HepG2 (cell line): ENCODE results near the gene FURIN. TPM values are rescaled to one million over a fixed set of nuclear protein-coding genes. Genes with fewer than 3 reads are reported as not detected.

Experiments used
- NBN ChIP-seq: fragments of 450-650 bp; conservative IDR thresholded peaks from 2 replicates; pipeline ENCODE4 v1.6.1; 2017
- PTBP1 ChIP-seq: fragments of 200-400 bp; formaldehyde crosslinking; IDR thresholded peaks from 2 replicates; pipeline ENCODE4 v1.6.1; 2018; ENCODE audit warnings: low read length, low read depth; ENCODE audit not compliant: poor library complexity, severe bottlenecking
- RFX5 ChIP-seq: IDR thresholded peaks from 2 replicates; pipeline ENCODE4 v1.6.1; 2011; ENCODE audit warnings: low read depth, low read length, improper control_type of control experiment
- SAFB2 ChIP-seq: sonication (generic); formaldehyde crosslinking; IDR thresholded peaks from 2 replicates; pipeline ENCODE4 v1.5.1; 2020; ENCODE audit warnings: missing genetic modification reagents, low read depth, mild to moderate bottlenecking, borderline replicate concordance
- SIN3A ChIP-seq: IDR thresholded peaks from 2 replicates; pipeline ENCODE4 v1.6.1; 2011; ENCODE audit warnings: low read depth, mild to moderate bottlenecking, control low read depth, low read length, borderline replicate concordance
- SIN3B ChIP-seq: fragments of 150-350 bp; IDR thresholded peaks from 2 replicates; pipeline ENCODE4 v1.6.1; 2014; ENCODE audit warnings: low read length
- TCF7L2 ChIP-seq: IDR thresholded peaks from 2 replicates; pipeline ENCODE4 v1.6.1; 2011; ENCODE audit warnings: mild to moderate bottlenecking, low read depth, low read length, moderate library complexity
- ZBTB20 ChIP-seq: sonication (generic); formaldehyde crosslinking; IDR thresholded peaks from 2 replicates; pipeline ENCODE4 v1.8.1; 2023; ENCODE audit warnings: missing genetic modification reagents, low read depth, mild to moderate bottlenecking, borderline replicate concordance
- ZNF543 ChIP-seq: sonication (generic); formaldehyde crosslinking; IDR thresholded peaks from 2 replicates; pipeline ENCODE4 v1.4.0; 2020; ENCODE audit warnings: mild to moderate bottlenecking, missing genetic modification reagents
- ZNF552 ChIP-seq: sonication (generic); formaldehyde crosslinking; IDR thresholded peaks from 2 replicates; pipeline ENCODE4 v1.9.0; 2022; ENCODE audit warnings: missing genetic modification reagents, mild to moderate bottlenecking, borderline replicate concordance
- ZNF557 ChIP-seq: sonication (generic); formaldehyde crosslinking; IDR thresholded peaks from 2 replicates; pipeline ENCODE4 v1.4.0; 2020; ENCODE audit warnings: missing genetic modification reagents
- ZNF598 ChIP-seq: sonication (generic); formaldehyde crosslinking; IDR thresholded peaks from 2 replicates; pipeline ENCODE4 v1.5.1; 2020; ENCODE audit warnings: mild to moderate bottlenecking, missing genetic modification reagents, borderline replicate concordance
- ZNF607 ChIP-seq: sonication (generic); formaldehyde crosslinking; IDR thresholded peaks from 2 replicates; pipeline ENCODE4 v1.5.1; 2020; ENCODE audit warnings: missing genetic modification reagents, mild to moderate bottlenecking, borderline replicate concordance
- ZNF670 ChIP-seq: sonication (generic); formaldehyde crosslinking; IDR thresholded peaks from 2 replicates; pipeline ENCODE4 v1.8.0; 2022; ENCODE audit warnings: mild to moderate bottlenecking, missing genetic modification reagents, borderline replicate concordance
- polyA plus RNA-seq, 8 experiments: library from polyadenylated mRNA; depleted of rRNA in 3 of 8; stranded (reverse) in 7 of 8; unstranded in 1 of 8; fragments of >200 nt; fragmentation: Illumina TruSeq in 4 of 8; extraction: Trizol in 4 of 8; gene quantifications; 2 replicates each; pipeline versions ENCODE4 v1.2.1 to v1.2.3, GENCODE V29; 2011 to 2016; ENCODE audit warnings: low read depth in 4 of 8, missing spikeins in 1 of 8, mixed read lengths in 1 of 8; ENCODE audit not compliant: insufficient read depth in 1 of 8
- total RNA-seq, 5 experiments: library from RNA; depleted of rRNA; stranded (reverse); fragments of >200 nt; fragmentation: Illumina TruSeq; extraction: Trizol; gene quantifications; 2 replicates each; pipeline ENCODE4 v1.2.3, GENCODE V29; 2016; ENCODE audit warnings: low read depth in 1 of 5
- TF ChIP-seq, protein P1 (sequence below): sonication (generic); formaldehyde crosslinking; IDR thresholded peaks from 2 replicates; pipeline ENCODE4 v1.8.1; 2023; ENCODE audit warnings: mild to moderate bottlenecking, inconsistent platforms, moderate library complexity, missing genetic modification reagents, borderline replicate concordance
- TF ChIP-seq, protein P2 (sequence below): sonication (generic); formaldehyde crosslinking; IDR thresholded peaks from 2 replicates; pipeline ENCODE4 v1.4.0; 2020; ENCODE audit warnings: mild to moderate bottlenecking, low read depth, missing genetic modification reagents
- TF ChIP-seq, protein P3 (sequence below): sonication (generic); formaldehyde crosslinking; IDR thresholded peaks from 2 replicates; pipeline ENCODE4 v1.8.0; 2022; ENCODE audit warnings: low read depth, missing genetic modification reagents
- TF ChIP-seq, protein P4 (sequence below): sonication (generic); formaldehyde crosslinking; IDR thresholded peaks from 2 replicates; pipeline ENCODE4 v1.4.0; 2020; ENCODE audit warnings: missing genetic modification reagents; ENCODE audit errors: not compliant biosample characterization
- TF ChIP-seq, protein P5 (sequence below): sonication (generic); formaldehyde crosslinking; IDR thresholded peaks from 2 replicates; pipeline ENCODE4 v1.5.1; 2020; ENCODE audit warnings: missing genetic modification reagents, mild to moderate bottlenecking, borderline replicate concordance
- TF ChIP-seq, protein P6 (sequence below): sonication (generic); formaldehyde crosslinking; IDR thresholded peaks from 2 replicates; pipeline ENCODE4 v1.8.0; 2022; ENCODE audit warnings: missing genetic modification reagents, low read depth, mild to moderate bottlenecking, borderline replicate concordance
- TF ChIP-seq, protein P7 (sequence below): sonication (generic); formaldehyde crosslinking; IDR thresholded peaks from 2 replicates; pipeline ENCODE4 v1.5.1; 2020; ENCODE audit warnings: mild to moderate bottlenecking, missing genetic modification reagents, borderline replicate concordance

Gene FURIN
- total and polyA plus RNA-seq, 2 of the 13 experiments (the other 11 are each of a cell fraction or from before 2014, with no cell fraction given) = 15.2 to 17.4 TPM

DNA sequence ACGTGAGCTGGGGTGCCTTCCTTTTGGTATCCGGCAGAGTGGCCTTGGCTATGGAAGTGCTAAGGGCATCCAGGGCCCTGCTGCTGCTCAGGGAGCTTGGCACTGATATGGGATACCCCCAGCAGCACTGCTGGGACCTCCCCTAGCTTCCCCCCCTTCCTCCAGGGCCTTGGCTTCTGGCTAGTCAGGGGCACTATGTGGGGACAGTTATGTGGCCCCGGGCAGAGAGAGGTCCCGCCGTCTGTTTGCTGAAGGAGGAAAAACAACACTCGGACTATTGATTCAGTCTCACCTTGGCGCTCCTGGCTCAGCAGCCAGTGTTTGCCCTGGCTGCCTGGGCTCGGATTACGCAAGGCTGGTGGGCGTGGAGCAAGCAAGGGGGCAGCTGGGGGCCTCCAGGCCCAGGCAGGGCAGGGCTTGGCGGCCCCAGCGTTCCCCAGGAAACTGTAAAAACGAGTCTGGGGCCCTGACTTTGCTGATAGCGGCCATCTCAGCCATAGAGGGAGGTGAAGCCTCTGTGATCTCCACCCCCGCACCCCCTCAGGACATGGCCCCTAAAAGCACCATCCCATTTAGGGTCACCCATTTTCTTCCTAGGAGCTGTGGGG lies 5.7 kb downstream of the FURIN start (continued):
- TF ChIP-seq, protein P1, sequence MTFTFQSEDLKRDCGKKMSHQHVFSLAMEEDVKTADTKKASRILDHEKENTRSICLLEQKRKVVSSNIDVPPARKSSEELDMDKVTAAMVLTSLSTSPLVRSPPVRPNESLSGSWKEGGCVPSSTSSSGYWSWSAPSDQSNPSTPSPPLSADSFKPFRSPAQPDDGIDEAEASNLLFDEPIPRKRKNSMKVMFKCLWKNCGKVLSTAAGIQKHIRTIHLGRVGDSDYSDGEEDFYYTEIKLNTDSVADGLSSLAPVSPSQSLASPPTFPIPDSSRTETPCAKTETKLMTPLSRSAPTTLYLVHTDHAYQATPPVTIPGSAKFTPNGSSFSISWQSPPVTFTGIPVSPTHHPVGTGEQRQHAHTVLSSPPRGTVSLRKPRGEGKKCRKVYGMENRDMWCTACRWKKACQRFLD (CRISPR knock-in tag) = no peak
- peak; percentile 82; the same call in 1 of the 2 replicates for TF ChIP-seq ZBTB20 (CRISPR knock-in tag)
- TF ChIP-seq SIN3A = no peak
- no peak for TF ChIP-seq NBN
- 0 out of 2 replicates have a peak, but pooled peaks have one; percentile 22 for TF ChIP-seq SIN3B
- TF ChIP-seq, protein P2, sequence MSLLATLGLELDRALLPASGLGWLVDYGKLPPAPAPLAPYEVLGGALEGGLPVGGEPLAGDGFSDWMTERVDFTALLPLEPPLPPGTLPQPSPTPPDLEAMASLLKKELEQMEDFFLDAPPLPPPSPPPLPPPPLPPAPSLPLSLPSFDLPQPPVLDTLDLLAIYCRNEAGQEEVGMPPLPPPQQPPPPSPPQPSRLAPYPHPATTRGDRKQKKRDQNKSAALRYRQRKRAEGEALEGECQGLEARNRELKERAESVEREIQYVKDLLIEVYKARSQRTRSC (CRISPR knock-in tag) = peak; percentile 80; the same call in 1 of the 2 replicates
- TF ChIP-seq, protein P3, sequence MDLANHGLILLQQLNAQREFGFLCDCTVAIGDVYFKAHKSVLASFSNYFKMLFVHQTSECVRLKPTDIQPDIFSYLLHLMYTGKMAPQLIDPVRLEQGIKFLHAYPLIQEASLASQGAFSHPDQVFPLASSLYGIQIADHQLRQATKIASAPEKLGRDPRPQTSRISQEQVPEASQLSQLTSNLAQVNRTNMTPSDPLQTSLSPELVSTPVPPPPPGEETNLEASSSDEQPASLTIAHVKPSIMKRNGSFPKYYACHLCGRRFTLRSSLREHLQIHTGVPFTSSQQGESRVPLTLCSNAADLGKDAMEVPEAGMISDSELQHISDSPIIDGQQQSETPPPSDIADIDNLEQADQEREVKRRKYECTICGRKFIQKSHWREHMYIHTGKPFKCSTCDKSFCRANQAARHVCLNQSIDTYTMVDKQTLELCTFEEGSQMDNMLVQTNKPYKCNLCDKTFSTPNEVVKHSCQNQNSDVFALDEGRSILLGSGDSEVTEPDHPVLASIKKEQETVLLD (CRISPR knock-in tag) = peak; percentile 74; the same call in 1 of the 2 replicates
- peak; percentile 58; the same call in 1 of the 2 replicates for TF ChIP-seq ZNF598 (CRISPR knock-in tag)
- no peak for TF ChIP-seq TCF7L2
- TF ChIP-seq, protein P4, sequence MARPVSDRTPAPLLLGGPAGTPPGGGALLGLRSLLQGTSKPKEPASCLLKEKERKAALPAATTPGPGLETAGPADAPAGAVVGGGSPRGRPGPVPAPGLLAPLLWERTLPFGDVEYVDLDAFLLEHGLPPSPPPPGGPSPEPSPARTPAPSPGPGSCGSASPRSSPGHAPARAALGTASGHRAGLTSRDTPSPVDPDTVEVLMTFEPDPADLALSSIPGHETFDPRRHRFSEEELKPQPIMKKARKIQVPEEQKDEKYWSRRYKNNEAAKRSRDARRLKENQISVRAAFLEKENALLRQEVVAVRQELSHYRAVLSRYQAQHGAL (CRISPR knock-in tag) = no peak
- TF ChIP-seq PTBP1 = no peak
- TF ChIP-seq SAFB2 (CRISPR knock-in tag) = peak; percentile 59; the same call in 1 of the 2 replicates
- TF ChIP-seq ZNF607 (CRISPR knock-in tag) = no peak
- TF ChIP-seq ZNF543 (CRISPR knock-in tag) = peak; percentile 92
- TF ChIP-seq ZNF670 (CRISPR knock-in tag) = peak; percentile 94
- TF ChIP-seq, protein P5, sequence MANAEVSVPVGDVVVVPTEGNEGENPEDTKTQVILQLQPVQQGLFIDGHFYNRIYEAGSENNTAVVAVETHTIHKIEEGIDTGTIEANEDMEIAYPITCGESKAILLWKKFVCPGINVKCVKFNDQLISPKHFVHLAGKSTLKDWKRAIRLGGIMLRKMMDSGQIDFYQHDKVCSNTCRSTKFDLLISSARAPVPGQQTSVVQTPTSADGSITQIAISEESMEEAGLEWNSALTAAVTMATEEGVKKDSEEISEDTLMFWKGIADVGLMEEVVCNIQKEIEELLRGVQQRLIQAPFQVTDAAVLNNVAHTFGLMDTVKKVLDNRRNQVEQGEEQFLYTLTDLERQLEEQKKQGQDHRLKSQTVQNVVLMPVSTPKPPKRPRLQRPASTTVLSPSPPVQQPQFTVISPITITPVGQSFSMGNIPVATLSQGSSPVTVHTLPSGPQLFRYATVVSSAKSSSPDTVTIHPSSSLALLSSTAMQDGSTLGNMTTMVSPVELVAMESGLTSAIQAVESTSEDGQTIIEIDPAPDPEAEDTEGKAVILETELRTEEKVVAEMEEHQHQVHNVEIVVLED = peak; percentile 77
- TF ChIP-seq ZNF552 = no peak; the same call in 1 of the 2 replicates
- TF ChIP-seq, protein P6, sequence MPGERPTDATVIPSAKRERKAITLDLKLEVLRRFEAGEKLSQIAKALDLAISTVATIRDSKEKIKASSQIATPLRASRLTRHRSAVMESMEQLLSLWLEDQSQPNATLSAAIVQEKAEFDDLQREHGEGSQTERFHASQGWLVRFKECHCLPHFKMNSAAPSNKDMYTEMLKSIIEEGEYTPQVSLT (CRISPR knock-in tag) = no peak
- TF ChIP-seq, protein P7, sequence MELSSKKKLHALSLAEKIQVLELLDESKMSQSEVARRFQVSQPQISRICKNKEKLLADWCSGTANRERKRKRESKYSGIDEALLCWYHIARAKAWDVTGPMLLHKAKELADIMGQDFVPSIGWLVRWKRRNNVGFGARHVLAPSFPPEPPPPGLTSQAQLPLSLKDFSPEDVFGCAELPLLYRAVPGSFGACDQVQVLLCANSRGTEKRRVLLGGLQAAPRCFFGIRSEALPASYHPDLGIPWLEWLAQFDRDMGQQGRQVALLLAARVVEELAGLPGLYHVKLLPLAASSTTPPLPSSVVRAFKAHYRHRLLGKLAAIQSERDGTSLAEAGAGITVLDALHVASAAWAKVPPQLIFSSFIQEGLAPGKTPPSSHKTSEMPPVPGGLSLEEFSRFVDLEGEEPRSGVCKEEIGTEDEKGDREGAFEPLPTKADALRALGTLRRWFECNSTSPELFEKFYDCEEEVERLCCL (CRISPR knock-in tag) = no peak
- TF ChIP-seq ZNF557 (CRISPR knock-in tag) = no peak
- no peak for TF ChIP-seq RFX5
